HCT116 (cell line): ENCODE results near the gene CREB3L1. TPM values are rescaled to one million over a fixed set of nuclear protein-coding genes. Genes with fewer than 3 reads are reported as not detected.

Experiments
- ATAC-seq: fragments of 200-7000 bp; cut with Tn5 transposase; 2 replicates; pipeline ENCODE4 v1.9.1; 2020; ENCODE audit warnings: mild to moderate bottlenecking, moderate library complexity
- BruUV-seq: library from RNA; stranded (reverse); fragments of 400-500 nt; replicated peaks from 2 replicates; lab custom pipeline; 2021; lab: Mats Ljungman, UMichigan
- CTCF ChIA-PET: fragments of 300-600 bp; sonication (Branson Sonifier 250); formaldehyde crosslinking; loops from one replicate; lab custom pipeline; 2021; ENCODE audit warnings: antibody characterized with exemption; lab: Charles Lee
- POLR2A ChIA-PET: fragments of 300-600, 350-600 bp; sonication (Branson Sonifier 250); formaldehyde crosslinking; loops from one replicate; lab custom pipeline; 2021; ENCODE audit warnings: antibody characterized with exemption; lab: Charles Lee
- RAD21 ChIA-PET, 2 experiments: fragments of 300-600 bp; sonication (Branson Sonifier 250); formaldehyde crosslinking; loops; one replicate each; lab custom pipeline; 2023; ENCODE audit warnings: low total read pairs in 2 of 2; ENCODE audit not compliant: uncharacterized antibody in 2 of 2, unreplicated experiment in 2 of 2, low non-redundant PET in 1 of 2; lab: Charles Lee
- DNase-seq: peaks from one replicate; pipeline ENCODE4 v3.0.0-alpha.2; 2010; ENCODE audit warnings: low read depth, low spot score
- H2AFZ ChIP-seq: fragments of 200-600 bp; shearing (Covaris generic), sonication (generic); 2 replicates; pipeline ENCODE4 v1.6.1; 2017; ENCODE audit warnings: low read depth, mixed run types, mixed read lengths, antibody characterized with exemption, low read length; ENCODE audit not compliant: poor library complexity, severe bottlenecking
- H3K27ac ChIP-seq: 2 replicates; pipeline ENCODE4 v1.5.1; 2012; ENCODE audit warnings: low read depth, low read length
- H3K27me3 ChIP-seq: fragments of 200-600 bp; sonication (generic); 2 replicates; pipeline ENCODE4 v1.6.1; 2016; ENCODE audit warnings: mixed run types, low read length, mixed read lengths; ENCODE audit not compliant: insufficient read depth
- H3K36me3 ChIP-seq, 2 experiments: fragments of 200-500 bp in 1 of 2; fragments of 200-600 bp in 1 of 2; sonication (Bioruptor generic) in 1 of 2; sonication (generic) in 1 of 2; 2 replicates each; pipeline versions ENCODE4 v1.5.1 to v1.6.1; 2014 to 2016; ENCODE audit warnings: low read length in 2 of 2, inconsistent platforms in 1 of 2, mixed read lengths in 1 of 2, mixed run types in 1 of 2; ENCODE audit not compliant: insufficient read depth in 2 of 2, control insufficient read depth in 1 of 2
- H3K4me1 ChIP-seq, 2 experiments: fragments of 200-600 bp in 1 of 2; sonication (generic) in 1 of 2; 2 replicates each; pipeline versions ENCODE4 v1.5.1 to v1.6.1; 2012 to 2017; ENCODE audit warnings: low read length in 2 of 2, inconsistent platforms in 1 of 2, mild to moderate bottlenecking in 1 of 2, mixed read lengths in 1 of 2, mixed run types in 1 of 2, moderate library complexity in 1 of 2; ENCODE audit not compliant: insufficient read depth in 2 of 2, control insufficient read depth in 1 of 2
- H3K4me2 ChIP-seq: fragments of 200-600 bp; sonication (generic); 2 replicates; pipeline ENCODE4 v1.6.1; 2017; ENCODE audit warnings: mixed run types, low read length, mixed read lengths
- H3K4me3 ChIP-seq, 2 experiments: fragments of 200-600 bp in 1 of 2; sonication (generic) in 1 of 2; replicated peaks in 1 of 2; 2 replicates each; pipeline ENCODE4 v1.5.1; 2011 to 2016; ENCODE audit warnings: low read length in 2 of 2, control low read depth in 1 of 2, low read depth in 1 of 2, mild to moderate bottlenecking in 1 of 2, mixed read lengths in 1 of 2, mixed run types in 1 of 2
- H3K79me2 ChIP-seq: fragments of 200-600 bp; sonication (generic); 2 replicates; pipeline ENCODE4 v1.6.1; 2017; ENCODE audit warnings: mild to moderate bottlenecking, mixed run types, low read length, moderate library complexity, mixed read lengths; ENCODE audit not compliant: insufficient read depth
- H3K9ac ChIP-seq: fragments of 200-600 bp; sonication (generic); 2 replicates; pipeline ENCODE4 v1.6.1; 2016; ENCODE audit warnings: low read length, mixed read lengths
- H3K9me2 ChIP-seq: fragments of 200-600 bp; sonication (generic), shearing (Covaris generic); 2 replicates; pipeline ENCODE4 v1.6.1; 2017; ENCODE audit warnings: mixed run types, mild to moderate bottlenecking, moderate library complexity; ENCODE audit not compliant: insufficient read depth
- H3K9me3 ChIP-seq, 2 experiments: fragments of 200-500 bp in 1 of 2; fragments of 200-600 bp in 1 of 2; sonication (Bioruptor generic) in 1 of 2; sonication (generic) in 1 of 2; 2 replicates each; pipeline ENCODE4 v1.6.1; 2014 to 2017; ENCODE audit warnings: low read length in 2 of 2, mixed read lengths in 2 of 2, inconsistent platforms in 1 of 2, low read depth in 1 of 2, mild to moderate bottlenecking in 1 of 2, mixed run types in 1 of 2, moderate library complexity in 1 of 2; ENCODE audit not compliant: control insufficient read depth in 1 of 2, insufficient read depth in 1 of 2
- H4K20me1 ChIP-seq: fragments of 200-600 bp; sonication (generic), shearing (Covaris generic); 2 replicates; pipeline ENCODE4 v1.6.1; 2017; ENCODE audit warnings: mixed run types, mild to moderate bottlenecking, moderate library complexity; ENCODE audit not compliant: insufficient read depth
- CEBPB ChIP-seq: IDR thresholded peaks from 2 replicates; pipeline ENCODE4 v1.6.1; 2012; ENCODE audit warnings: low read depth
- ELF1 ChIP-seq: IDR thresholded peaks from 2 replicates; pipeline ENCODE4 v1.6.1; 2012; ENCODE audit warnings: low read depth, borderline replicate concordance
- EZH2 ChIP-seq: fragments of 200-600 bp; sonication (generic); IDR thresholded peaks from 2 replicates; pipeline ENCODE4 v1.6.1; 2017; ENCODE audit warnings: antibody characterized with exemption, mixed run types
- FOSL1 ChIP-seq: IDR thresholded peaks from 2 replicates; pipeline ENCODE4 v1.6.1; 2012; ENCODE audit warnings: low read depth
- JUND ChIP-seq: IDR thresholded peaks from 2 replicates; pipeline ENCODE4 v1.6.1; 2012
- SIN3A ChIP-seq: IDR thresholded peaks from 2 replicates; pipeline ENCODE4 v1.6.1; 2012; ENCODE audit warnings: low read depth
- SP1 ChIP-seq: IDR thresholded peaks from 2 replicates; pipeline ENCODE4 v1.6.1; 2012; ENCODE audit warnings: low read depth
- TCF7L2 ChIP-seq: IDR thresholded peaks from 2 replicates; pipeline ENCODE4 v1.7.0; 2011; ENCODE audit warnings: borderline replicate concordance, inconsistent platforms; ENCODE audit not compliant: insufficient read depth, insufficient read length; ENCODE audit errors: extremely low read depth
- ZFX ChIP-seq: fragments of 450-650 bp; IDR thresholded peaks from 2 replicates; pipeline ENCODE4 v1.6.1; 2017
- intact Hi-C: fragments of 100-400 bp; cut with micrococcal nuclease; formaldehyde crosslinking; loops from 2 replicates; pipeline ENCODE4 v1.10.0; 2022
- total RNA-seq: library from RNA; stranded (reverse); gene quantifications from one replicate; pipeline ENCODE4 v1.2.1, GENCODE V29; 2021; ENCODE audit not compliant: unreplicated experiment
- TF ChIP-seq, protein P1 (sequence below): IDR thresholded peaks from 2 replicates; pipeline ENCODE4 v1.6.1; 2011; ENCODE audit warnings: mild to moderate bottlenecking, low read length, moderate library complexity; ENCODE audit not compliant: insufficient replicate concordance; ENCODE audit errors: extremely low read depth
- TF ChIP-seq, protein P2 (sequence below): IDR thresholded peaks from 2 replicates; pipeline ENCODE4 v1.6.1; 2012
- TF ChIP-seq, protein P3 (sequence below): IDR thresholded peaks from 2 replicates; pipeline ENCODE4 v1.6.1; 2012; ENCODE audit warnings: low read depth
- TF ChIP-seq, protein P4 (sequence below), 3 experiments: fragments of 200-600 bp in 1 of 3; sonication (generic) in 1 of 3; IDR thresholded peaks in 2 of 3; conservative IDR thresholded peaks in 1 of 3; 2 replicates each; pipeline ENCODE4 v1.5.1; 2012 to 2017; ENCODE audit warnings: low read depth in 2 of 3, low read length in 2 of 3, antibody characterized with exemption in 1 of 3, borderline replicate concordance in 1 of 3, control low read depth in 1 of 3, mild to moderate bottlenecking in 1 of 3, mixed read lengths in 1 of 3, mixed run types in 1 of 3, moderate library complexity in 1 of 3; ENCODE audit not compliant: insufficient read depth in 1 of 3

The CREB3L1 gene
- total RNA-seq, 1 experiment from 2014 or later, result 0.37 TPM

- peak; percentile 38 for TF ChIP-seq ZFX
- no peak for TF ChIP-seq CEBPB
- TF ChIP-seq FOSL1, result peak; percentile 82
- TF ChIP-seq, protein P1, sequence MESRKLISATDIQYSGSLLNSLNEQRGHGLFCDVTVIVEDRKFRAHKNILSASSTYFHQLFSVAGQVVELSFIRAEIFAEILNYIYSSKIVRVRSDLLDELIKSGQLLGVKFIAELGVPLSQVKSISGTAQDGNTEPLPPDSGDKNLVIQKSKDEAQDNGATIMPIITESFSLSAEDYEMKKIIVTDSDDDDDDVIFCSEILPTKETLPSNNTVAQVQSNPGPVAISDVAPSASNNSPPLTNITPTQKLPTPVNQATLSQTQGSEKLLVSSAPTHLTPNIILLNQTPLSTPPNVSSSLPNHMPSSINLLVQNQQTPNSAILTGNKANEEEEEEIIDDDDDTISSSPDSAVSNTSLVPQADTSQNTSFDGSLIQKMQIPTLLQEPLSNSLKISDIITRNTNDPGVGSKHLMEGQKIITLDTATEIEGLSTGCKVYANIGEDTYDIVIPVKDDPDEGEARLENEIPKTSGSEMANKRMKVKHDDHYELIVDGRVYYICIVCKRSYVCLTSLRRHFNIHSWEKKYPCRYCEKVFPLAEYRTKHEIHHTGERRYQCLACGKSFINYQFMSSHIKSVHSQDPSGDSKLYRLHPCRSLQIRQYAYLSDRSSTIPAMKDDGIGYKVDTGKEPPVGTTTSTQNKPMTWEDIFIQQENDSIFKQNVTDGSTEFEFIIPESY, result no peak
- TF ChIP-seq, protein P2, sequence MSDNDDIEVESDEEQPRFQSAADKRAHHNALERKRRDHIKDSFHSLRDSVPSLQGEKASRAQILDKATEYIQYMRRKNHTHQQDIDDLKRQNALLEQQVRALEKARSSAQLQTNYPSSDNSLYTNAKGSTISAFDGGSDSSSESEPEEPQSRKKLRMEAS, result peak; percentile 17; the same call in 1 of the 2 replicates
- TF ChIP-seq ELF1, result no peak
- TF ChIP-seq TCF7L2, result no peak
Observed at GRCh38 chr11:46248289-46249102, 29.0 kb upstream of the CREB3L1 start (continued).

GRCh38 chr11:46249103-46249937, 28.1 kb upstream of the CREB3L1 start:
- H3K4me3 ChIP-seq, result peak overlapping the region in 1 of 2 experiments; percentile 22; a peak in 1 of 4 replicates
- BruUV-seq, result no TSS peak
- intact Hi-C loops, result loop anchor here (5.0 kb wide), 1 partner anchor 118 kb away; no protein-coding TSS in a partner anchor
- H4K20me1 ChIP-seq, result no peaks in the 10 kb centered on the region
- ATAC-seq, result no peak
- H3K4me1 ChIP-seq, result peaks cover 8 to 44% of the 10 kb centered on the region in 2 experiments
- H3K27ac ChIP-seq, result peak overlapping the region; percentile 47; the same call in 1 of the 2 replicates
- no peaks in the 10 kb centered on the region for H3K9me2 ChIP-seq
- H3K27me3 ChIP-seq, result no peaks in the 10 kb centered on the region
- ChIA-PET RAD21 (interaction anchor here (1.3 to 1.8 kb wide), 2 partner anchors 65 to 66 kb away, joined by 3 to 10 read pairs; no protein-coding TSS in a partner anchor), CTCF (interaction anchor here (0.7 to 2.9 kb wide), 2 partner anchors 65 to 111 kb away, joined by 3 to 16 read pairs; no protein-coding TSS in a partner anchor), POLR2A (interaction anchor here (1.2 to 1.5 kb wide), 3 partner anchors 24 to 66 kb away, joined by 3 to 5 read pairs (median 3); no protein-coding TSS in a partner anchor)
- peak overlapping the region; percentile 68 for H3K4me2 ChIP-seq
- DNase-seq, result no peak
- H3K79me2 ChIP-seq, result no peaks in the 10 kb centered on the region
- no peaks in the 10 kb centered on the region for H3K36me3 ChIP-seq
- peak overlapping the region; percentile 46 for H3K9ac ChIP-seq
- no peaks in the 10 kb centered on the region for H3K9me3 ChIP-seq
- H2AFZ ChIP-seq, result peak overlapping the region; percentile 73
- TF ChIP-seq ELF1, result no peak
- TF ChIP-seq JUND, result no peak
- TF ChIP-seq SP1, result no peak
- TF ChIP-seq, protein P3, sequence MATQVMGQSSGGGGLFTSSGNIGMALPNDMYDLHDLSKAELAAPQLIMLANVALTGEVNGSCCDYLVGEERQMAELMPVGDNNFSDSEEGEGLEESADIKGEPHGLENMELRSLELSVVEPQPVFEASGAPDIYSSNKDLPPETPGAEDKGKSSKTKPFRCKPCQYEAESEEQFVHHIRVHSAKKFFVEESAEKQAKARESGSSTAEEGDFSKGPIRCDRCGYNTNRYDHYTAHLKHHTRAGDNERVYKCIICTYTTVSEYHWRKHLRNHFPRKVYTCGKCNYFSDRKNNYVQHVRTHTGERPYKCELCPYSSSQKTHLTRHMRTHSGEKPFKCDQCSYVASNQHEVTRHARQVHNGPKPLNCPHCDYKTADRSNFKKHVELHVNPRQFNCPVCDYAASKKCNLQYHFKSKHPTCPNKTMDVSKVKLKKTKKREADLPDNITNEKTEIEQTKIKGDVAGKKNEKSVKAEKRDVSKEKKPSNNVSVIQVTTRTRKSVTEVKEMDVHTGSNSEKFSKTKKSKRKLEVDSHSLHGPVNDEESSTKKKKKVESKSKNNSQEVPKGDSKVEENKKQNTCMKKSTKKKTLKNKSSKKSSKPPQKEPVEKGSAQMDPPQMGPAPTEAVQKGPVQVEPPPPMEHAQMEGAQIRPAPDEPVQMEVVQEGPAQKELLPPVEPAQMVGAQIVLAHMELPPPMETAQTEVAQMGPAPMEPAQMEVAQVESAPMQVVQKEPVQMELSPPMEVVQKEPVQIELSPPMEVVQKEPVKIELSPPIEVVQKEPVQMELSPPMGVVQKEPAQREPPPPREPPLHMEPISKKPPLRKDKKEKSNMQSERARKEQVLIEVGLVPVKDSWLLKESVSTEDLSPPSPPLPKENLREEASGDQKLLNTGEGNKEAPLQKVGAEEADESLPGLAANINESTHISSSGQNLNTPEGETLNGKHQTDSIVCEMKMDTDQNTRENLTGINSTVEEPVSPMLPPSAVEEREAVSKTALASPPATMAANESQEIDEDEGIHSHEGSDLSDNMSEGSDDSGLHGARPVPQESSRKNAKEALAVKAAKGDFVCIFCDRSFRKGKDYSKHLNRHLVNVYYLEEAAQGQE, result no peak
- no peak for TF ChIP-seq CEBPB
- TF ChIP-seq, protein P4, sequence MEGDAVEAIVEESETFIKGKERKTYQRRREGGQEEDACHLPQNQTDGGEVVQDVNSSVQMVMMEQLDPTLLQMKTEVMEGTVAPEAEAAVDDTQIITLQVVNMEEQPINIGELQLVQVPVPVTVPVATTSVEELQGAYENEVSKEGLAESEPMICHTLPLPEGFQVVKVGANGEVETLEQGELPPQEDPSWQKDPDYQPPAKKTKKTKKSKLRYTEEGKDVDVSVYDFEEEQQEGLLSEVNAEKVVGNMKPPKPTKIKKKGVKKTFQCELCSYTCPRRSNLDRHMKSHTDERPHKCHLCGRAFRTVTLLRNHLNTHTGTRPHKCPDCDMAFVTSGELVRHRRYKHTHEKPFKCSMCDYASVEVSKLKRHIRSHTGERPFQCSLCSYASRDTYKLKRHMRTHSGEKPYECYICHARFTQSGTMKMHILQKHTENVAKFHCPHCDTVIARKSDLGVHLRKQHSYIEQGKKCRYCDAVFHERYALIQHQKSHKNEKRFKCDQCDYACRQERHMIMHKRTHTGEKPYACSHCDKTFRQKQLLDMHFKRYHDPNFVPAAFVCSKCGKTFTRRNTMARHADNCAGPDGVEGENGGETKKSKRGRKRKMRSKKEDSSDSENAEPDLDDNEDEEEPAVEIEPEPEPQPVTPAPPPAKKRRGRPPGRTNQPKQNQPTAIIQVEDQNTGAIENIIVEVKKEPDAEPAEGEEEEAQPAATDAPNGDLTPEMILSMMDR (IDR thresholded peaks at IDR 0.05 in 2 of 3, conservative IDR thresholded peaks at IDR 0.05 in 1 of 3; ENCODE audit: borderline replicate concordance in 1 of 3, insufficient read depth in 1 of 3, low read depth in 2 of 3, low read length in 2 of 3), result no peak
- TF ChIP-seq SIN3A, result no peak
- TF ChIP-seq, protein P2, result no peak; the same call in 1 of the 2 replicates
- TF ChIP-seq EZH2, result no peak
